ENCODE results near the gene VEZT. TPM values are rescaled to one million over a fixed set of nuclear protein-coding genes. Genes with fewer than 3 reads are reported as not detected.

The VEZT gene
- total and polyA plus RNA-seq, 10 of the 15 experiments (the other 5 are each of a cell fraction or from before 2014, with no cell fraction given) = 32.8 to 134 (median 66.2) TPM

MicroRNA genes within 50 kb of the gene (microRNA counts, 767-probe panel; counts per million panel counts)
- 3,300 counts per million, percentile 91 among the panel's probes with 10 or more counts for microRNA hsa-miR-331-3p
- microRNA hsa-miR-331-5p = 1,438 counts per million, percentile 53 among the panel's probes with 10 or more counts

Small RNAs within 50 kb of the gene (microRNA-seq; reads per million reads assigned to microRNA genes)
- gene MIR331 = 399 reads per million, percentile 83 among the genes with 10 or more reads in this experiment
- gene MIR3685 = not detected

Small RNAs within 50 kb of the gene (small RNA-seq; reads per million reads assigned to genes)
- 60.9 reads per million, percentile 99 among the genes with 10 or more reads in this experiment for gene MIR331
- gene MIR3685 = not detected
- not detected for gene RF00019
- not detected for gene RNU6-808P

Other genes with a start within 250 kb of the VEZT start
- 157 and 162 TPM in 2 replicates for gene NDUFA12, start 214.1 kb upstream of the VEZT start, total RNA-seq (2014; rRNA removed)
- 242 and 244 TPM in 2 replicates for gene NDUFA12, start 214.1 kb upstream of the VEZT start, total RNA-seq (2014; rRNA removed; fragmentation: Illumina TruSeq; extraction: Trizol)
- gene NDUFA12, start 214.1 kb upstream of the VEZT start, total RNA-seq (2021) = 140 and 141 TPM in 2 replicates
- 282 and 351 TPM in 2 replicates for gene NDUFA12, start 214.1 kb upstream of the VEZT start, polyA plus RNA-seq (2011; rRNA removed)
- 296 and 308 TPM in 2 replicates for gene NDUFA12, start 214.1 kb upstream of the VEZT start, polyA plus RNA-seq (2014; fragmentation: Illumina TruSeq; extraction: Trizol)
- gene NDUFA12, start 214.1 kb upstream of the VEZT start, polyA plus RNA-seq (2014; fragmentation: Nextera tagmentation; extraction: Ambion mirVana) = 1,000 to 10,000 TPM in 1 of 2 experiments, 100 to 1,000 TPM in 1; 917 to 1,021 TPM
- 180 and 181 TPM in 2 replicates for gene NDUFA12, start 214.1 kb upstream of the VEZT start, polyA plus RNA-seq (2014; rRNA removed)
- 100 to 1,000 TPM; 432 to 453 TPM for gene NDUFA12, start 214.1 kb upstream of the VEZT start, polyA plus RNA-seq (2016; fragmentation: Nextera tagmentation; extraction: Ambion mirVana)
- 31.7 and 34.2 TPM in 2 replicates for gene NR2C1, start 144.2 kb upstream of the VEZT start, total RNA-seq (2014; rRNA removed)
- 33.9 and 37.0 TPM in 2 replicates for gene NR2C1, start 144.2 kb upstream of the VEZT start, total RNA-seq (2014; rRNA removed; fragmentation: Illumina TruSeq; extraction: Trizol)
- gene NR2C1, start 144.2 kb upstream of the VEZT start, total RNA-seq (2021) = 26.1 and 29.5 TPM in 2 replicates
- 38.1 and 44.0 TPM in 2 replicates for gene NR2C1, start 144.2 kb upstream of the VEZT start, polyA plus RNA-seq (2011; rRNA removed)
- gene NR2C1, start 144.2 kb upstream of the VEZT start, polyA plus RNA-seq (2014; fragmentation: Illumina TruSeq; extraction: Trizol) = 35.1 and 54.3 TPM in 2 replicates
- gene NR2C1, start 144.2 kb upstream of the VEZT start, polyA plus RNA-seq (2014; fragmentation: Nextera tagmentation; extraction: Ambion mirVana) = 10 to 100 TPM in 1 of 2 experiments, 1 to 10 TPM in 1; 8.8 to 19.4 TPM
- 29.6 and 30.8 TPM in 2 replicates for gene NR2C1, start 144.2 kb upstream of the VEZT start, polyA plus RNA-seq (2014; rRNA removed)
- gene NR2C1, start 144.2 kb upstream of the VEZT start, polyA plus RNA-seq (2016; fragmentation: Nextera tagmentation; extraction: Ambion mirVana) = 10 to 100 TPM; 29.1 to 35.3 TPM
- gene FGD6, start 340 bp upstream of the VEZT start, total RNA-seq (2014; rRNA removed) = 8.5 and 9.3 TPM in 2 replicates
- 12.3 and 12.8 TPM in 2 replicates for gene FGD6, start 340 bp upstream of the VEZT start, total RNA-seq (2014; rRNA removed; fragmentation: Illumina TruSeq; extraction: Trizol)
- 11.6 and 15.5 TPM in 2 replicates for gene FGD6, start 340 bp upstream of the VEZT start, total RNA-seq (2021)
- gene FGD6, start 340 bp upstream of the VEZT start, polyA plus RNA-seq (2011; rRNA removed) = 2.8 and 3.4 TPM in 2 replicates
- gene FGD6, start 340 bp upstream of the VEZT start, polyA plus RNA-seq (2014; fragmentation: Illumina TruSeq; extraction: Trizol) = 9.3 and 11.5 TPM in 2 replicates
- 1 to 10 TPM; 2.4 to 3.3 TPM for gene FGD6, start 340 bp upstream of the VEZT start, polyA plus RNA-seq (2014; fragmentation: Nextera tagmentation; extraction: Ambion mirVana)
- 5.7 and 6.1 TPM in 2 replicates for gene FGD6, start 340 bp upstream of the VEZT start, polyA plus RNA-seq (2014; rRNA removed)
- gene FGD6, start 340 bp upstream of the VEZT start, polyA plus RNA-seq (2016; fragmentation: Nextera tagmentation; extraction: Ambion mirVana) = 1 to 10 TPM; 9.4 to 9.6 TPM